Glutamatergic neuron (in vitro differentiated cells): ENCODE results near the gene CYP27B1. TPM values are rescaled to one million over a fixed set of nuclear protein-coding genes. Genes with fewer than 3 reads are reported as not detected.

Experiments
- DNase-seq: peaks from one replicate; pipeline ENCODE4 v3.0.0; 2022
- H3K27ac Mint-ChIP-seq: one replicate; pipeline ENCODE4 v1.8.0; 2020; ENCODE audit warnings: mild to moderate bottlenecking, mixed read lengths, inconsistent platforms; ENCODE audit not compliant: unreplicated experiment
- H3K27me3 Mint-ChIP-seq: one replicate; pipeline ENCODE4 v1.8.0; 2020; ENCODE audit warnings: mild to moderate bottlenecking, moderate library complexity, mixed read lengths, inconsistent platforms; ENCODE audit not compliant: unreplicated experiment
- H3K36me3 Mint-ChIP-seq: one replicate; pipeline ENCODE4 v1.8.0; 2020; ENCODE audit warnings: mild to moderate bottlenecking, mixed read lengths, inconsistent platforms; ENCODE audit not compliant: unreplicated experiment
- H3K4me1 Mint-ChIP-seq: one replicate; pipeline ENCODE4 v1.8.0; 2020; ENCODE audit warnings: mild to moderate bottlenecking, low read depth, mixed read lengths, inconsistent platforms; ENCODE audit not compliant: unreplicated experiment
- H3K4me3 Mint-ChIP-seq: one replicate; pipeline ENCODE4 v1.8.0; 2020; ENCODE audit warnings: mild to moderate bottlenecking, mixed read lengths, inconsistent platforms; ENCODE audit not compliant: unreplicated experiment
- H3K9me3 Mint-ChIP-seq: one replicate; pipeline ENCODE4 v1.8.0; 2020; ENCODE audit warnings: mild to moderate bottlenecking, moderate library complexity, mixed read lengths, inconsistent platforms; ENCODE audit not compliant: unreplicated experiment
- total RNA-seq: library from RNA; stranded (reverse); fragmentation: NEBNext Ultra II Directional; extraction: Animal tissue kit (Norgen Biotek cat#: 25700); gene quantifications from one replicate; pipeline ENCODE4 v1.2.1, GENCODE V29; 2021; ENCODE audit not compliant: unreplicated experiment
- TF ChIP-seq, protein P1 (sequence below): fragments of 200-600 bp; sonication (generic); IDR thresholded peaks from one replicate; pipeline ENCODE4 v1.5.0; 2021; ENCODE audit not compliant: partially characterized antibody, unreplicated experiment

CYP27B1 gene
- total RNA-seq, 1 donor from 2014 or later: 1.7 TPM

DNA sequence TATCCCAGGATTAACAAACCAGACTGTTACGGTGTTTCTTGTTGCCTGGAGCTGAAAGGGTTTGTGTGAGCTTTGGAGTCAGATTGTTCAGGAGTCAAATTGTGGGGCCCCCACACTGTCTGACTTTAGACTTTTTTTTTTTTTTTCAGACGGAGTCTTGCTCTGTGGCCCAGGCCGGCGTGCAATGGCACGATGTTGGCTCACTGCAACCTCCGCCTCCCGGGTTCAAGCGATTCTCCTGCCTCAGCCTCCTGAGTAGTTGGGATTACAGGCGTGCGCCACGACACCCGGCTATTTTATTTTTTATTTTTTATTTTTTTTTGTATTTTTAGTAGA lies 16.6 kb upstream of the CYP27B1 start:
- Mint-ChIP-seq H3K4me3 (peak overlapping the region; percentile 97), H3K27ac (peak overlapping the region; percentile 89), H3K9me3 (peaks cover 6% of the 10 kb centered on the region), H3K4me1 (no peaks in the 10 kb centered on the region), H3K27me3 (peaks cover 2% of the 10 kb centered on the region), H3K36me3 (no peaks in the 10 kb centered on the region)
- no peak for DNase-seq
- TF ChIP-seq, protein P1, sequence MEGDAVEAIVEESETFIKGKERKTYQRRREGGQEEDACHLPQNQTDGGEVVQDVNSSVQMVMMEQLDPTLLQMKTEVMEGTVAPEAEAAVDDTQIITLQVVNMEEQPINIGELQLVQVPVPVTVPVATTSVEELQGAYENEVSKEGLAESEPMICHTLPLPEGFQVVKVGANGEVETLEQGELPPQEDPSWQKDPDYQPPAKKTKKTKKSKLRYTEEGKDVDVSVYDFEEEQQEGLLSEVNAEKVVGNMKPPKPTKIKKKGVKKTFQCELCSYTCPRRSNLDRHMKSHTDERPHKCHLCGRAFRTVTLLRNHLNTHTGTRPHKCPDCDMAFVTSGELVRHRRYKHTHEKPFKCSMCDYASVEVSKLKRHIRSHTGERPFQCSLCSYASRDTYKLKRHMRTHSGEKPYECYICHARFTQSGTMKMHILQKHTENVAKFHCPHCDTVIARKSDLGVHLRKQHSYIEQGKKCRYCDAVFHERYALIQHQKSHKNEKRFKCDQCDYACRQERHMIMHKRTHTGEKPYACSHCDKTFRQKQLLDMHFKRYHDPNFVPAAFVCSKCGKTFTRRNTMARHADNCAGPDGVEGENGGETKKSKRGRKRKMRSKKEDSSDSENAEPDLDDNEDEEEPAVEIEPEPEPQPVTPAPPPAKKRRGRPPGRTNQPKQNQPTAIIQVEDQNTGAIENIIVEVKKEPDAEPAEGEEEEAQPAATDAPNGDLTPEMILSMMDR: no peak

DNA sequence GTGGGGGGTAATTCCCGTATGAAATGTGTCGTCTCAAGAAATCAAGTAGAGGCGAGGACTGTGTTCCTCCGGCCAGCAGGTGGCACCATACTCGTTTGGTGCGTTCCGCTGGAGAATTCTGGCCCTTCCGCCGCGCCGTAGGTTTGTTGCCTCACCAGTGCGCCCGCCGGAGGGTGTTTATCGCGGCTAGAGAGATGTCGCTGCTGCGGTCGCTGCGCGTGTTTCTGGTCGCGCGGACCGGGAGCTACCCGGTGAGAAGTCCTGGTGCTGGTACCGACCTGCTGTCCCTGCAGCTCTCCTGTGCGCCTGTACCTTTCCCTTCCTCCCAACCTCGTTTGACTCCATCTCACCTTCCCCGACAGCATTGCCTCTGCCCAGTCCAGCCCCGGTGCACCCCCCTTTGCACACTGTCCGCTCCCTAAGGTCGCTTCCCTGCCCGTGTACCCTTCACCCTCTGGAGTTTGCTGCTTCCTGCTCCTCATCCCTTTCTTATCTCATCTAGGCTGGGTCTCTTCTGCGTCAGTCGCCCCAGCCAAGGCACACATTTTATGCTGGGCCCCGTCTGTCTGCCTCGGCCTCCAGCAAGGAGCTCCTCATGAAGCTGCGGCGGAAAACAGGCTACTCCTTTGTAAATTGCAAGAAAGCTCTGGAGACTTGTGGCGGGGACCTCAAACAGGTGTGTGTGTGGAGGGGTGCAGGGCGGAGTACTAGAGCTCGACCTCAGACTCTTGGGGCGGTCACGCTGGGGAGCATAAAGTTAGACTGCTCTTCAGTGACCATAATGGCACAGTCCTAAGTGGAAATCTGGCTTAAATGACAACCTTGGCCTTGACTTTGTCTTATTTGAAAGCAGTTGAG lies 16.0 kb upstream of the CYP27B1 start, which contains the start of gene TSFM:
TSS of gene TSFM (plus strand) at position 180 of the 858 bp plus-strand sequence. CDS start at position 195, 15 bp downstream.
- Mint-ChIP-seq H3K27ac (peak within 1 kb of the TSS; percentile 89), H3K36me3 (no peaks in the 10 kb centered on the region), H3K9me3 (peaks cover 6% of the 10 kb centered on the region), H3K27me3 (peaks cover 2% of the 10 kb centered on the region), H3K4me3 (peak within 1 kb of the TSS; percentile 97), H3K4me1 (no peaks in the 10 kb centered on the region)
- TF ChIP-seq, protein P1: peak; percentile 88
- peak; percentile 99 for DNase-seq

- Mint-ChIP-seq H3K27ac (no peak overlapping the region), H3K4me3 (peak overlapping the region; percentile 97), H3K9me3 (peaks cover 6% of the 10 kb centered on the region), H3K27me3 (peaks cover 3% of the 10 kb centered on the region), H3K4me1 (no peaks in the 10 kb centered on the region), H3K36me3 (no peaks in the 10 kb centered on the region)
- DNase-seq: no peak
- TF ChIP-seq, protein P1: no peak
Measured at GRCh38 chr12:57782243-57782607, 15.3 kb upstream of the CYP27B1 start.

- Mint-ChIP-seq H3K4me3 (no peak overlapping the region), H3K27ac (no peak overlapping the region), H3K36me3 (no peaks in the 10 kb centered on the region)
Measured at GRCh38 chr12:57781801-57782200, 14.9 kb upstream of the CYP27B1 start.

DNA sequence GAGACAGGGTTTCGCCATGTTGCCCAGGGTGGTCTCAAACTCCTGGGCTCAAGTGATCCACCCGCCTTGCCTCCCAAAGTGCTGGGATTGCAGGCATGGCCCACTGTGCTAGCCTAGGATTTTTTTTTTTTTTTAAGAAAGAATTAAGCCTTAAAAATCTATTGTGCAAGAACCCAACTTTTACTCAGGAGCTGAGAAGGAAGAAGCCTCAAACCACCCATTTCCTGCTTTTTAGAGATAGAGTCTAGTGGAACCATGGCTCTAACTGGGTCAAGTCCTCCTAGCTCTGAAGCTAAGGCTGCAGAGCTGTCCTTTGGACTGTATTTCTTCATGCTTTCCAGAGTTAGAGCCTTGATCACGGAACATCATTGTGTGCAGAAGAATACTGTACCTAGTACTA lies 14.4 kb upstream of the CYP27B1 start:
- Mint-ChIP-seq H3K4me1 (no peaks in the 10 kb centered on the region), H3K36me3 (no peaks in the 10 kb centered on the region), H3K27ac (no peak overlapping the region), H3K27me3 (peaks cover 4% of the 10 kb centered on the region), H3K4me3 (no peak overlapping the region), H3K9me3 (peaks cover 7% of the 10 kb centered on the region)
- TF ChIP-seq, protein P1: no peak
- DNase-seq: no peak

More at GRCh38 chr12:57781801-57782200, 14.9 kb upstream of the CYP27B1 start:
- DNase-seq: no peak
- peaks cover 6% of the 10 kb centered on the region for H3K9me3 Mint-ChIP-seq
- peaks cover 4% of the 10 kb centered on the region for H3K27me3 Mint-ChIP-seq
- H3K4me1 Mint-ChIP-seq: no peaks in the 10 kb centered on the region
- TF ChIP-seq, protein P1: no peak
